SU-DHL-6 (cell line): ENCODE data around the gene SCTR.

Experiments used
- EZH2phosphoT487 ChIP-seq: fragments of 200-600 bp; sonication (generic), shearing (Covaris generic); conservative IDR thresholded peaks from 2 replicates; pipeline ENCODE4 v1.6.1; 2018; ENCODE audit warnings: mild to moderate bottlenecking, antibody characterized with exemption, low read length, moderate library complexity, mixed read lengths
- TF ChIP-seq, protein P1 (sequence below): fragments of 200-600 bp; sonication (generic); IDR thresholded peaks from one replicate; pipeline ENCODE4 v1.5.1; 2017; ENCODE audit warnings: antibody characterized with exemption, mild to moderate bottlenecking, low read length, moderate library complexity; ENCODE audit not compliant: insufficient read depth, poor library complexity, severe bottlenecking

GRCh38 chr2:119527999-119528398 lies 3.7 kb upstream of the SCTR start:
- TF ChIP-seq, protein P1, sequence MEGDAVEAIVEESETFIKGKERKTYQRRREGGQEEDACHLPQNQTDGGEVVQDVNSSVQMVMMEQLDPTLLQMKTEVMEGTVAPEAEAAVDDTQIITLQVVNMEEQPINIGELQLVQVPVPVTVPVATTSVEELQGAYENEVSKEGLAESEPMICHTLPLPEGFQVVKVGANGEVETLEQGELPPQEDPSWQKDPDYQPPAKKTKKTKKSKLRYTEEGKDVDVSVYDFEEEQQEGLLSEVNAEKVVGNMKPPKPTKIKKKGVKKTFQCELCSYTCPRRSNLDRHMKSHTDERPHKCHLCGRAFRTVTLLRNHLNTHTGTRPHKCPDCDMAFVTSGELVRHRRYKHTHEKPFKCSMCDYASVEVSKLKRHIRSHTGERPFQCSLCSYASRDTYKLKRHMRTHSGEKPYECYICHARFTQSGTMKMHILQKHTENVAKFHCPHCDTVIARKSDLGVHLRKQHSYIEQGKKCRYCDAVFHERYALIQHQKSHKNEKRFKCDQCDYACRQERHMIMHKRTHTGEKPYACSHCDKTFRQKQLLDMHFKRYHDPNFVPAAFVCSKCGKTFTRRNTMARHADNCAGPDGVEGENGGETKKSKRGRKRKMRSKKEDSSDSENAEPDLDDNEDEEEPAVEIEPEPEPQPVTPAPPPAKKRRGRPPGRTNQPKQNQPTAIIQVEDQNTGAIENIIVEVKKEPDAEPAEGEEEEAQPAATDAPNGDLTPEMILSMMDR, result no peak
- no peak for TF ChIP-seq EZH2phosphoT487
